ENCODE data around the gene NCR1. TPM values are rescaled to one million over a fixed set of nuclear protein-coding genes. Genes with fewer than 3 reads are reported as not detected.
"Not testable (repeated sequence)": the region's sequence is repeated elsewhere in the genome, so short reads cannot be mapped to it uniquely, and the experiment has no call there.

Gene NCR1
- total and polyA plus RNA-seq, 8 donors, result 0.92 to 1.1 TPM; not detected in 6

DNA sequence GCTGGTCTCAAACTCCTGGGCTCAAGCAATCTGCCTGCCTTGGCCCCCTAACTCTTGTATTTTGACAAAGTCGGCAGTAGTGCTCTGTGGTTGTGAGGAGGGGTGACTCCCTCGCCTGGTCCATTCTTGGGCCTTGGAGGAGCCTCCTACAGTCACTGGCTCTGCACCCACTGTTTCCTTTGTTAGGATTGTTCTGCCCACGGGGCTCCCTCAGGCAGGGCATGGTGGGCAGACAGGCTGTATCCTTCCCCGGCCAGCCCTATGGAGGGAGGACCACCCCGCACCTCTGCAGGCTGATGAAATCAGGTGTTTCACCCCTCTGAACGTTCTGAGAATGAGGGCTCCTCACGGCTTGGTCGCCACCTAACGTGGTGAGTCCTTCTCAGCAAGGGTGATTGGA is 22.7 kb upstream of the NCR1 start:
- Histone ChIP-seq H3K36me3 (no peaks in the 10 kb centered on the region), H3K4me3 (no peak overlapping the region), H3K27ac (no peak overlapping the region), H3K9me3 (peaks cover 0 to 16% (median 4%) of the 10 kb centered on the region in 4 donors), H3K4me1 (no peaks in the 10 kb centered on the region), H3K27me3 (peaks cover 0 to 51% (median 13%) of the 10 kb centered on the region in 3 donors)
- intact Hi-C loops (cut with DNase I; ENCODE audit: low total_unique reads), result no loop called here
- no peak for DNase-seq
- TF ChIP-seq CTCF (IDR thresholded peaks at IDR 0.05) (no peak), EP300 (IDR thresholded peaks at IDR 0.05) (no peak), POLR2A (IDR thresholded peaks at IDR 0.05) (no peak), POLR2AphosphoS5 (IDR thresholded peaks at IDR 0.05) (no peak)
- 76 to 89% (median 80%) methylated on average over 7 to 9 of the region's 9 CpGs for WGBS, 5 donors

DNA sequence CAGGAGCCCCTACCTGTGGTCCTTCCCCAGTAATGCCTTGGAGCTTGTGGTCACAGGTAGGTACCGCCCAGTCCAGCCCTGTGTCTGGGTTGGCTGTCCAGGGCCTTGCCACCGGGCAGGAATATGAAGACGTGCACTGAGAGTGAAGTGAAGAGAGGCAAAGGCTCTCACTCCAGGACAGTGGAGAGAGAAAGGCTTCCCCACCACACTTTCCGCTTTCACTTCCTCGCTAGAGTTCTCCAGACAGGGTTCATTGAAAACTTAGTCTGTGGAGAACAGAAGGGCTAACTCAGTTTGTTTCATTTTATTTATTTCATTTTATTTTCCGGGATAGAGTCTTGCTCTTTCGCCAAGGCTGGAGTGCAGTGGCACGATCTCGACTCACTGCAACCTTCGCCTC is 17.7 kb upstream of the NCR1 start:
- peaks cover 0 to 2% (median 0%) of the 10 kb centered on the region in 4 donors for H3K9me3 ChIP-seq
- no peaks in the 10 kb centered on the region for H3K4me1 ChIP-seq
- peaks cover 0 to 24% (median 0%) of the 10 kb centered on the region in 3 donors for H3K27me3 ChIP-seq
- H3K36me3 ChIP-seq, result no peaks in the 10 kb centered on the region
- no peak overlapping the region for H3K27ac ChIP-seq
- no peak overlapping the region for H3K4me3 ChIP-seq
- intact Hi-C loops (cut with DNase I; ENCODE audit: low total_unique reads), result no loop called here
- TF ChIP-seq CTCF (IDR thresholded peaks at IDR 0.05), result no peak
- TF ChIP-seq POLR2A (IDR thresholded peaks at IDR 0.05), result no peak
- no peak for TF ChIP-seq POLR2AphosphoS5 (IDR thresholded peaks at IDR 0.05)
- no peak for TF ChIP-seq EP300 (IDR thresholded peaks at IDR 0.05)
- WGBS, 5 donors, result 88 to 93% (median 90%) methylated on average over 8 to 10 of the region's 10 CpGs
- no peak for DNase-seq

- Histone ChIP-seq H3K27me3 (peaks cover 0 to 24% (median 0%) of the 10 kb centered on the region in 3 donors), H3K36me3 (no peaks in the 10 kb centered on the region), H3K4me3 (no peak overlapping the region), H3K9me3 (no peaks in the 10 kb centered on the region), H3K27ac (no peak overlapping the region), H3K4me1 (no peaks in the 10 kb centered on the region)
- DNase-seq, result no peak
- TF ChIP-seq CTCF (IDR thresholded peaks at IDR 0.05), result no peak
- TF ChIP-seq POLR2AphosphoS5 (IDR thresholded peaks at IDR 0.05), result no peak
- TF ChIP-seq POLR2A (IDR thresholded peaks at IDR 0.05), result no peak
- TF ChIP-seq EP300 (IDR thresholded peaks at IDR 0.05), result no peak
- WGBS, 5 donors, result 78 to 83% (median 81%) methylated on average over 11 of the region's 11 CpGs
- intact Hi-C loops (cut with DNase I; ENCODE audit: low total_unique reads), result no loop called here
Observed at GRCh38 chr19:54889566-54889965, 16.4 kb upstream of the NCR1 start.

DNA sequence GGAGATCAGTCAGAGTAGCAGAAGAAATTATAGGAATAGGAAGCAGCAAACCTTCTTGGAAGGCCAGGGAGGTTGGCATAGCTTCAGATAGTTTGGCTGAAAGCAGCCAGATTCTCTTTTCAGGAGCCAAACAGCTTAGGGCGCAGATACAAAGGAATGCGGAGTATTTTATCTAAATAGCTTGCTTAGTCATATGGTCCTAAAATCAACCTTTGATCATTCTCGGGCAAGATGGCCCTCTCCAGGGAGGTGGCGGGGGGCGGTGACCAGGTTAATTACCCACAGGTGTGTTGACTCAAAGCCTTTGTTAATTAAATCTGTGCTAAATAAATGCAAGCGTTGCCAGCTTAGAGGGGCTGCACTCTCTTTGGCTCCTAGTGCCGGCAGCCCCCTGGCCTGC is 12.5 kb upstream of the NCR1 start:
- H3K4me1 ChIP-seq, result no peaks in the 10 kb centered on the region
- TF ChIP-seq POLR2A (IDR thresholded peaks at IDR 0.05), result no peak
- TF ChIP-seq EP300 (IDR thresholded peaks at IDR 0.05), result no peak
- TF ChIP-seq CTCF (IDR thresholded peaks at IDR 0.05), result no peak
- TF ChIP-seq POLR2AphosphoS5 (IDR thresholded peaks at IDR 0.05), result no peak
- no peak for DNase-seq
- peaks cover 0 to 11% (median 0%) of the 10 kb centered on the region in 3 donors for H3K27me3 ChIP-seq
- H3K36me3 ChIP-seq, result no peaks in the 10 kb centered on the region
- no peak overlapping the region for H3K27ac ChIP-seq
- H3K4me3 ChIP-seq, result no peak overlapping the region
- H3K9me3 ChIP-seq, result no peaks in the 10 kb centered on the region
- whole genome bisulfite sequencing, 5 donors, result 28 to 37% (median 33%) methylated on average over 6 to 7 of the region's 7 CpGs
- intact Hi-C loops (cut with DNase I; ENCODE audit: low total_unique reads), result no loop called here

DNA sequence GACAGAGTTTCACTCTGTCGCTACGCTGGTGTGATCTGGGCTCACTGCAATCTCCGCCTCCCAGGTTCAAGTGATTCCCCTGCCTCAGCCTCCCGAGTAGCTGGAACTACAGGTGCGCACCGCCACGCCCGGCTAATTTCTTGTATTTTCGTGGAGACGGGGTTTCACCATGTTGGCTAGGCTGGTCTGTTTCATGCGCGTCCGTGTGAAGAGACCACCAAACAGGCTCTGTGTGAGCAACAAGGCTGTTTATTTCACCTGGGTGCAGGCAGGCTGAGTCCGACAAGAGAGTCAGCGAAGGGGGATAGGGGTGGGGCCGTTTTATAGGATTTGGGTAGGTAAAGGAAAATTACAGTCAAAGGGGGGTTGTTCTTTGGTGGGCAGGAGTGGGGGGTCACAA is 11.8 kb upstream of the NCR1 start:
- intact Hi-C loops (cut with DNase I; ENCODE audit: low total_unique reads); DNase-seq: not testable (repeated sequence)

More for the DNA sequence above, 11.8 kb upstream of the NCR1 start:
- H3K4me3 ChIP-seq, H3K4me1 ChIP-seq, H3K27ac ChIP-seq, H3K9me3 ChIP-seq, H3K36me3 ChIP-seq: not testable (repeated sequence)
- WGBS, 5 donors, result 87 to 90% (median 89%) methylated on average over 16 of the region's 16 CpGs
- peaks cover 0 to 11% (median 0%) of the 10 kb centered on the region in 3 donors for H3K27me3 ChIP-seq
